ENCODE data around the gene KLF9. TPM values are rescaled to one million over a fixed set of nuclear protein-coding genes. Genes with fewer than 3 reads are reported as not detected.

Gene KLF9
- polyA plus RNA-seq, 4 donors, result 1.3 to 33.7 (median 16.0) TPM

DNA sequence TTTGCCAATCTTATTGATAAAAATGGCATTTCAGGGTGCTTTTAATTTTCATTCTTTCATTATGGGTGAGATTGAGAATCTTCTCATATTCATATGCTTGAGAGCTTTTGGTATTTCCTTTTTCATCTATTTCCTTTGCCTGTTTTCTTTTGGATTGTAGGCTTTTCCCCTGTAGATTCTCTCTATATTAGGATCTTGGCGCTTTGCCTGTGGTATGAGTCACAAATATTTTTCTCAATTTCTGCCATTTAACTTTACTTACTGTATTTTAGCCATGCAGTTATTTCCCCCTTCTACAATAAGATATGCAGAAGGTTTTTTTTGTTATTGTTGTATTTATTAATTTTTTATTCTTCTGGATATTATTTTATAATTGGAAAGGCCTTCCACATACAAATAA lies 21.5 kb upstream of the KLF9 start:
- DNase-seq (no peak), FAIRE-seq (no peak)
- Histone ChIP-seq H3K4me3 (ENCODE audit: low read depth in 1 of 3, low read length in 3 of 3) (no peak overlapping the region), H3K4me1 (ENCODE audit: control insufficient read depth in 3 of 3, insufficient read depth in 2 of 3, low read depth in 1 of 3, low read length in 2 of 3) (peaks cover 0 to 4% (median 0%) of the 10 kb centered on the region in 3 donors), H3K9me3 (ENCODE audit: control insufficient read depth in 2 of 2, insufficient read depth in 1 of 2, low read depth in 1 of 2, low read length in 1 of 2) (peaks cover 0 to 3% of the 10 kb centered on the region in 2 donors), H3K27ac (ENCODE audit: low read depth in 1 of 3, low read length in 2 of 3) (peak overlapping the region in 1 of 3 donors; percentile 54), H3K36me3 (ENCODE audit: control insufficient read depth in 3 of 3, insufficient read depth in 2 of 3, low read depth in 1 of 3, low read length in 3 of 3) (no peaks in the 10 kb centered on the region), H3K27me3 (ENCODE audit: control insufficient read depth in 3 of 3, insufficient read depth in 3 of 3, low read length in 3 of 3) (no peaks in the 10 kb centered on the region)
- 63 to 97% (median 86%) methylated on average over 1 of the region's 1 CpG for WGBS, 3 donors

DNA sequence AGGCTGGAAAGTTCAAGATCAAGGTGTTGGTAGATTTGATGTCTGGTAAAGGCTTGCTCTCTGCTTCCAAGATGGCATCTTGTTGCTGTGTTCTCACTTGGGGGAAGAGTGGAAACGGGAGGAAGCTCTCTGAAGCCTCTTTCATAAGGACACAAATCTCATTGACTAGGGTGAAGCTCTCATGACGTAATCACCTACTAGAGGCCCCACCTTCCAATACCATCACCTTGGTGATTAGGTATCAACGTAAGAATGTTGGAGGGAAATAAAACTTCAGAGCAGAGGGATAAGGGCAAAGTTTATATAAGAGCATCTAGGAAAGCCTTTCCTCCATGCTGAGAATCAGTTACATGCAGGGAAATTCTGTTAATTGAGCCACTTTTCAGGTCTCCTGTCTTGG lies 15.4 kb upstream of the KLF9 start:
- H3K36me3 ChIP-seq (ENCODE audit: control insufficient read depth in 3 of 3, insufficient read depth in 2 of 3, low read depth in 1 of 3, low read length in 3 of 3), result no peaks in the 10 kb centered on the region
- H3K4me3 ChIP-seq (ENCODE audit: low read depth in 1 of 3, low read length in 3 of 3), result no peak overlapping the region
- peaks cover 0 to 3% of the 10 kb centered on the region in 2 donors for H3K9me3 ChIP-seq (ENCODE audit: control insufficient read depth in 2 of 2, insufficient read depth in 1 of 2, low read depth in 1 of 2, low read length in 1 of 2)
- peaks cover 0 to 2% (median 0%) of the 10 kb centered on the region in 3 donors for H3K27me3 ChIP-seq (ENCODE audit: control insufficient read depth in 3 of 3, insufficient read depth in 3 of 3, low read length in 3 of 3)
- whole genome bisulfite sequencing, 3 donors, result 27 to 63% (median 41%) methylated on average over 3 of the region's 3 CpGs
- FAIRE-seq, result no peak
- no peaks in the 10 kb centered on the region for H3K4me1 ChIP-seq (ENCODE audit: control insufficient read depth in 3 of 3, insufficient read depth in 2 of 3, low read depth in 1 of 3, low read length in 2 of 3)
- H3K27ac ChIP-seq (ENCODE audit: low read depth in 1 of 3, low read length in 2 of 3), result no peak overlapping the region
- peak in 1 of 2 donors; percentile 56 for DNase-seq

DNA sequence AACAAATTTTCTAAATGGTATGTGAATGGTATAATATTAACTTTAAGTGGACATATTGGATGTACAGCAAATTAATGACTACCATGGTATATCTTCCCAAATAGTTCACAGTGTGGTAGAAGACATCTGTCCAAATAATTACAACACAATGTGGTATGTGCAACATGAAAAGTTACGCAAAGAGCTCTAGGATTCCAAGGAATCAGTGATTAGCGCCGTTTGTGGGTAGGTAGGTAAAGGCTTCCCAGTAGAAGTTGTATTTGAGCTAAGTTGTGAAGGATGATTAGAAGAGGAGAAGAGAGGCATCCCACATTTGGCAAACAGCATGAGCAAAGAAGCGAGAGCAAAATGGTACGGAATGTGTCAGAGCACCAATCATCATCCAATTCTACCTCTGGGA lies 14.3 kb upstream of the KLF9 start:
- H3K4me3 ChIP-seq (ENCODE audit: low read depth in 1 of 3, low read length in 3 of 3), result no peak overlapping the region
- no peak for FAIRE-seq

DNA sequence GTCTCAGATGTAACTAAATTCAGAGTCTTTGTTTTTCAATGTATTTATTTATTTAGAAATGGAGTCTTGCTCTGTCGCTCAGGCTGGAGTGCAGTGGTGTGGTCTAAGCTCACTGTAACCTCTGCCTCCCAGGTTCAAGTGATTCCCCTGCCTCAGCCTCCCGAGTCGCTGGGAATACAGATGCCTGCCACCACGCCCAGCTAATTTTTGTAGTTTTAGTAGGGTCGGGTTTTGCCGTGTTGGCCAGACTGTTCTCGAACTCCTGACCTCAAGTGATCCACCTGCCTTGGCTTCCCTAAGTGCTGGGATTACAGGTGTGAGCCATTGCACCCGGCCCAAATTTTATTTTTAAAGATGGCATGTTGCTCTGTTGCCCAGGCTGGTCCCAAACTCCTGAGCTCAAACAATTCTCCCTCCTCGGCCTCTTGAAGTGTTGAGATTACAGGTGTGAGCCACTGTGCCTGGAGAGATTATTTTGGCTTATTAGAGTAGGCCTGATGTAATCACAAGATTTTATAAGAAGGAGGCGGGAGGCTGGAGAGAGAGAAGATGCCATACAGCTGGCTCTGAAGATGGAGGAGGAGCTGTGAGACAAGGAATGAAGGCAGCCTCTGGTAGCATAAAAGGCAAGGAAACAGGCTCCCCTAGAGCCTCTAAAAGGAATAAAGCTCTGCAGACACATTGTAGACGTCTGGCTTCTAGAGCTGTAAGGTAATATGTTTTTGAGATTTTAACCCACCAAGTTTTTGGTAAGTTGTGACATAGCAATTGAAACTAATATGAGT lies 12.9 kb upstream of the KLF9 start:
- no peak for FAIRE-seq

More for the DNA sequence above, 14.3 kb upstream of the KLF9 start:
- Histone ChIP-seq H3K9me3 (ENCODE audit: control insufficient read depth in 2 of 2, insufficient read depth in 1 of 2, low read depth in 1 of 2, low read length in 1 of 2) (peaks cover 0 to 3% of the 10 kb centered on the region in 2 donors), H3K36me3 (ENCODE audit: control insufficient read depth in 3 of 3, insufficient read depth in 2 of 3, low read depth in 1 of 3, low read length in 3 of 3) (no peaks in the 10 kb centered on the region), H3K4me1 (ENCODE audit: control insufficient read depth in 3 of 3, insufficient read depth in 2 of 3, low read depth in 1 of 3, low read length in 2 of 3) (no peaks in the 10 kb centered on the region), H3K27me3 (ENCODE audit: control insufficient read depth in 3 of 3, insufficient read depth in 3 of 3, low read length in 3 of 3) (peaks cover 0 to 2% (median 0%) of the 10 kb centered on the region in 3 donors), H3K27ac (ENCODE audit: low read depth in 1 of 3, low read length in 2 of 3) (no peak overlapping the region)
- WGBS, 3 donors, result 93 to 97% (median 94%) methylated on average over 5 of the region's 5 CpGs
- DNase-seq, result no peak

DNA sequence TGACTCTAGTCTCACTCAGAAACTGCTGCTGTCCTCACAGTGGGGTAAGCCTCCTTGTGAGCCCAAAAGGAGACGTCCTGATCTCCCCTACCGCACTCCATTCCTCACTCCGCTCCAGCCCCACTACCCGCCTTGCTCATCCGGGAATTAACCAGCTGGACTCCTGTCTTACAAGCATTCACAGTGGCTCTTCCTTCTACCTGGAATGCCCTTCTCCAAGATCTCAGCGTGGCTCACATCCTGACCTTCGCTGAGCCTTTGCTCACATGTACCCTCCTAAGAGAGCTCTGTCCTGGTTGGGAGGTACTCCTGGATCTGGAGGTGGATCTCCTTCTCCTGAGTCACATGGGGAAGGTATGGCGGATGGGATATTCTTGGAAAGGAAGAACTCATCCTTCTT lies 10.7 kb upstream of the KLF9 start:
- Histone ChIP-seq H3K4me1 (ENCODE audit: control insufficient read depth in 3 of 3, insufficient read depth in 2 of 3, low read depth in 1 of 3, low read length in 2 of 3) (peaks cover 4 to 14% (median 7%) of the 10 kb centered on the region in 3 donors), H3K36me3 (ENCODE audit: control insufficient read depth in 3 of 3, insufficient read depth in 2 of 3, low read depth in 1 of 3, low read length in 3 of 3) (no peaks in the 10 kb centered on the region), H3K27me3 (ENCODE audit: control insufficient read depth in 3 of 3, insufficient read depth in 3 of 3, low read length in 3 of 3) (peaks cover 0 to 25% (median 0%) of the 10 kb centered on the region in 3 donors), H3K9me3 (ENCODE audit: control insufficient read depth in 2 of 2, insufficient read depth in 1 of 2, low read depth in 1 of 2, low read length in 1 of 2) (no peaks in the 10 kb centered on the region), H3K27ac (ENCODE audit: low read depth in 1 of 3, low read length in 2 of 3) (no peak overlapping the region), H3K4me3 (ENCODE audit: low read depth in 1 of 3, low read length in 3 of 3) (no peak overlapping the region)
- FAIRE-seq, result no peak
- no peak for DNase-seq
- WGBS, 3 donors, result 80 to 95% (median 81%) methylated on average over 8 of the region's 8 CpGs

More for the DNA sequence above, 12.9 kb upstream of the KLF9 start:
- Histone ChIP-seq H3K36me3 (ENCODE audit: control insufficient read depth in 3 of 3, insufficient read depth in 2 of 3, low read depth in 1 of 3, low read length in 3 of 3) (no peaks in the 10 kb centered on the region), H3K27me3 (ENCODE audit: control insufficient read depth in 3 of 3, insufficient read depth in 3 of 3, low read length in 3 of 3) (peaks cover 0 to 7% (median 0%) of the 10 kb centered on the region in 3 donors), H3K4me3 (ENCODE audit: low read depth in 1 of 3, low read length in 3 of 3) (no peak overlapping the region), H3K4me1 (ENCODE audit: control insufficient read depth in 3 of 3, insufficient read depth in 2 of 3, low read depth in 1 of 3, low read length in 2 of 3) (no peaks in the 10 kb centered on the region), H3K27ac (ENCODE audit: low read depth in 1 of 3, low read length in 2 of 3) (no peak overlapping the region), H3K9me3 (ENCODE audit: control insufficient read depth in 2 of 2, insufficient read depth in 1 of 2, low read depth in 1 of 2, low read length in 1 of 2) (peaks cover 0 to 3% of the 10 kb centered on the region in 2 donors)
- 71 to 82% (median 78%) methylated on average over 11 of the region's 11 CpGs for WGBS, 3 donors
- no peak for DNase-seq

DNA sequence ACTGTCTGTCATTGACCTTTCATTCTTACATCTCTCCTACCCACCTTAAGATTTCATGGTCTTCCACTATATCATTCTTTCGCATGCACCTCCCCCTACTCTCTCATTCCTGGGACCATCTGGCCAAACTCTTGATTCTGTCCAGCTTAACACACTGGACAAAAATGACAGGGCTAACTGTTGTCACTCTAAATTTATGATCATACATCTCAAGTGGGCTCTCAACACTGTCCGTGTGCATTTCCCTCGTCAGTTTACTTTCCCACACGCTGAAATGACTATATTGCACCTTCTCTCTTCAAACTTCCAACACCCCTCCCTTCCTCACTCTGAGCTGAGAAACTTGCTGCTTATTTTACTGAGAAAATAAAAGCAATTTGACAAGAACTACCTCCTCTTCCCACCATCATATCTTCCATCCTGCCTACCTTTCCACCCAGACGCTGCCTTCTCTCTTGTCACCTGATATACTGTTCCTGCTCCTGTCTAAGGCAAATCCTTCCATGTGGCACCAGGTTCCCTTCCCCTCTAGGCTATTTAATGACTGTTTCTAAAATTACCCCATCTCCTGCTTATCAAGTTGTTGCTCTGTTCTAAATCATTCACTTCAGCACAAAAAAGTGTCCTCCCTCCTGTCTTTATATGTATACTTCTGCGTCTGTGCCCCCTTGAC lies 8.1 kb upstream of the KLF9 start:
- FAIRE-seq (no peak), DNase-seq (no peak)
- Histone ChIP-seq H3K4me1 (ENCODE audit: control insufficient read depth in 3 of 3, insufficient read depth in 2 of 3, low read depth in 1 of 3, low read length in 2 of 3) (peaks cover 4 to 27% (median 7%) of the 10 kb centered on the region in 3 donors), H3K36me3 (ENCODE audit: control insufficient read depth in 3 of 3, insufficient read depth in 2 of 3, low read depth in 1 of 3, low read length in 3 of 3) (no peaks in the 10 kb centered on the region), H3K27me3 (ENCODE audit: control insufficient read depth in 3 of 3, insufficient read depth in 3 of 3, low read length in 3 of 3) (peaks cover 0 to 45% (median 0%) of the 10 kb centered on the region in 3 donors), H3K4me3 (ENCODE audit: low read depth in 1 of 3, low read length in 3 of 3) (no peak overlapping the region), H3K9me3 (ENCODE audit: control insufficient read depth in 2 of 2, insufficient read depth in 1 of 2, low read depth in 1 of 2, low read length in 1 of 2) (no peaks in the 10 kb centered on the region), H3K27ac (ENCODE audit: low read depth in 1 of 3, low read length in 2 of 3) (peak overlapping the region in 1 of 3 donors; percentile 98)
- WGBS, 3 donors, result 74 to 89% (median 86%) methylated on average over 6 of the region's 6 CpGs

DNA sequence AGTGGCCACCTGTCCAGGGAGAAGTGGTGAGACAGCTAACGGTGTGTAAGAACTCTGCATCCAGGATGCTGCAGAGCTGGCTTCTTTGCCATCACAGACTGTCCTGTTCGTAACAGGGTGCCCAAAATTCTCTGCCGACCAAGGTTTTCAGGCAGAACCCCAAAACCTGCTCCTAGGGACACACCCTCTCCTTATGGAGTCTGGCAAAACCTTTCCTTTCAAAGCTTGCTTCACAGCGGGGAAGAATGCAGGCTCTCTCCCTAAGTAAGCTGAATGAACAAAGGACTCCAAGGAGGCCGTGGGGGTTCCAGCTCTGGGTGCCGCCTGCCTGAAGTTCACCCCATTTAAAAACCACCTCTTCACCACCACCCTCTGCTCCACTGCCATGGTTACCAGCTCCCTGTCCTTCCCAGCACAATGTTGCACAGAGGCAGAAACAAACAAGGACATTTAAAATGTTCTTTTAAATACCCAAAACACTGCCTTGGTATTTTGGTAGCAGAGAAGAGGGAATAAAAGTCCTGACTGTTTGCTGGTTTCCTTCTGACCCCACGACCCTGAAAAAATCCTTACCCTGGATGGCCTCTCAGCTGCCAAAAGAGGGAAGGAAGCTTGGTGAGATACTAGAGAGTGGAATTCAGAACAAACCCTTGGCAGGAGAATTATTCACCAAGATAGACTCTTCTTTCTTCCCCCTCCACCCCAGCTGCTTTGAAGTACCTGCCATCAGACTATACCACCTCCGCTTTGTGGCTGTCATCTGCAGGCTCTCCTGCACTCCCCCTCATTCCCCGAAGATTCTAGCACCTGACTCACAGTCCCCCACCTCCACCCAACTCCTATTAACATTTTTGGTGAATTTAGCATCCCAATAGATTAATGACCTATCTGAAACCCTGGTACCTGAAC lies 7.1 kb upstream of the KLF9 start:
- peaks cover 4 to 27% (median 7%) of the 10 kb centered on the region in 3 donors for H3K4me1 ChIP-seq (ENCODE audit: control insufficient read depth in 3 of 3, insufficient read depth in 2 of 3, low read depth in 1 of 3, low read length in 2 of 3)
- H3K9me3 ChIP-seq (ENCODE audit: control insufficient read depth in 2 of 2, insufficient read depth in 1 of 2, low read depth in 1 of 2, low read length in 1 of 2), result no peaks in the 10 kb centered on the region
- DNase-seq (peak in 1 of 2 donors; percentile 14), FAIRE-seq (no peak)
- peak overlapping the region in 2 of 3 donors; percentile 47 to 53 for H3K4me3 ChIP-seq (ENCODE audit: low read depth in 1 of 3, low read length in 3 of 3)
- no peaks in the 10 kb centered on the region for H3K36me3 ChIP-seq (ENCODE audit: control insufficient read depth in 3 of 3, insufficient read depth in 2 of 3, low read depth in 1 of 3, low read length in 3 of 3)
- peak overlapping the region in 2 of 3 donors; percentile 84 to 98 for H3K27ac ChIP-seq (ENCODE audit: low read depth in 1 of 3, low read length in 2 of 3)
- WGBS, 3 donors, result 24 to 35% (median 29%) methylated on average over 9 of the region's 9 CpGs
- peaks cover 0 to 43% (median 0%) of the 10 kb centered on the region in 3 donors for H3K27me3 ChIP-seq (ENCODE audit: control insufficient read depth in 3 of 3, insufficient read depth in 3 of 3, low read length in 3 of 3)
